H1 (cell line): Measurements from ENCODE around the gene CMIP. TPM values are rescaled to one million over a fixed set of nuclear protein-coding genes. Genes with fewer than 3 reads are reported as not detected.
A peak's percentile ranks its signal among the peaks of the same experiment; 100 is the strongest.

Experiments
- CTCF ChIA-PET: fragments of 300-600 bp; sonication (Branson Sonifier 250); formaldehyde crosslinking; loops from one replicate; lab custom pipeline; 2021; ENCODE audit not compliant: partially characterized antibody; lab: Charles Lee
- POLR2A ChIA-PET: fragments of 300-600 bp; sonication (Branson Sonifier 250); formaldehyde crosslinking; loops from one replicate; lab custom pipeline; 2021; ENCODE audit warnings: inconsistent platforms; ENCODE audit not compliant: partially characterized antibody; lab: Charles Lee
- DNase-seq, 2 experiments: peaks; one replicate each; pipeline versions ENCODE4 v3.0.0 to v3.0.0-alpha.2; 2010 to 2022; ENCODE audit warnings: low spot score in 2 of 2, low read depth in 1 of 2, mixed read lengths in 1 of 2
- FAIRE-seq: peaks from 2 replicates; lab custom pipeline; 2011; peaks lifted over from hg19 to GRCh38; lab: Jason Lieb, UNC
- H2AFZ ChIP-seq: 2 replicates; pipeline ENCODE4 v1.8.1; 2012; ENCODE audit warnings: low read length, inconsistent platforms
- H2AK5ac ChIP-seq: 2 replicates; pipeline ENCODE4 v1.6.1; 2013; ENCODE audit warnings: low read depth, low read length
- H2BK120ac ChIP-seq: replicated peaks from 2 replicates; pipeline ENCODE3; 2013; ENCODE audit warnings: low read depth, low read length, inconsistent platforms
- H2BK12ac ChIP-seq: 2 replicates; pipeline ENCODE4 v1.6.1; 2013; ENCODE audit warnings: low read depth, low read length
- H2BK15ac ChIP-seq: 2 replicates; pipeline ENCODE4 v1.6.1; 2013; ENCODE audit warnings: low read length
- H2BK20ac ChIP-seq: 2 replicates; pipeline ENCODE4 v1.6.1; 2013; ENCODE audit warnings: low read length
- H2BK5ac ChIP-seq: 2 replicates; pipeline ENCODE4 v1.6.1; 2013; ENCODE audit warnings: low read depth, low read length
- H3K14ac ChIP-seq: 2 replicates; pipeline ENCODE4 v1.6.1; 2013; ENCODE audit warnings: inconsistent platforms; ENCODE audit not compliant: insufficient read length
- H3K18ac ChIP-seq: 2 replicates; pipeline ENCODE4 v1.6.1; 2013; ENCODE audit warnings: low read length; ENCODE audit errors: extremely low read depth
- H3K23ac ChIP-seq: 2 replicates; pipeline ENCODE4 v1.6.1; 2013; ENCODE audit warnings: inconsistent platforms; ENCODE audit not compliant: insufficient read length
- H3K23me2 ChIP-seq: 2 replicates; pipeline ENCODE4 v1.6.1; 2013; ENCODE audit warnings: low read depth, low read length
- H3K27ac ChIP-seq: 2 replicates; pipeline ENCODE4 v1.6.1; 2011; ENCODE audit warnings: low read depth, low read length, inconsistent platforms
- H3K27me3 ChIP-seq, 4 experiments: replicated peaks in 1 of 4; 1 replicate in 1 of 4; 2 replicates in 3 of 4; pipeline versions ENCODE4 v1.6.1 to v1.8.1; 2011 to 2013; ENCODE audit warnings: low read length in 3 of 4, mild to moderate bottlenecking in 3 of 4, inconsistent platforms in 2 of 4, mixed read lengths in 2 of 4, moderate library complexity in 1 of 4; ENCODE audit not compliant: control insufficient read depth in 3 of 4, insufficient read depth in 3 of 4; ENCODE audit errors: extremely low read depth in 1 of 4
- H3K36me3 ChIP-seq, 4 experiments: 2 replicates each; pipeline versions ENCODE4 v1.6.1 to v1.8.1; 2011 to 2013; ENCODE audit warnings: mild to moderate bottlenecking in 4 of 4, low read length in 3 of 4, moderate library complexity in 2 of 4, control low read depth in 1 of 4, inconsistent platforms in 1 of 4; ENCODE audit not compliant: insufficient read depth in 4 of 4, control insufficient read depth in 2 of 4
- H3K4ac ChIP-seq: replicated peaks from 2 replicates; pipeline ENCODE3; 2013; ENCODE audit warnings: low read length, low read depth, mixed read lengths, inconsistent platforms; ENCODE audit not compliant: insufficient read length
- H3K4me1 ChIP-seq, 4 experiments: replicated peaks in 1 of 4; 1 replicate in 1 of 4; 2 replicates in 3 of 4; pipeline versions ENCODE4 v1.6.1 to v1.8.1; 2011 to 2013; ENCODE audit warnings: low read length in 3 of 4, inconsistent platforms in 2 of 4, mixed read lengths in 1 of 4; ENCODE audit not compliant: insufficient read depth in 4 of 4, control insufficient read depth in 3 of 4
- H3K4me2 ChIP-seq, 2 experiments: 2 replicates each; pipeline versions ENCODE4 v1.6.1 to v1.8.1; 2011 to 2013; ENCODE audit warnings: low read depth in 2 of 2, low read length in 2 of 2, control low read depth in 1 of 2, inconsistent platforms in 1 of 2, mild to moderate bottlenecking in 1 of 2; ENCODE audit not compliant: insufficient read depth in 1 of 2
- H3K4me3 ChIP-seq, 4 experiments: fragments of 200-600, 300-600 bp in 1 of 4; sonication (generic), shearing (Covaris generic), sonication (Bioruptor Twin) in 1 of 4; 2 replicates each; pipeline versions ENCODE4 v1.5.1 to v1.8.1; 2011 to 2016; ENCODE audit warnings: low read length in 4 of 4, low read depth in 3 of 4, control low read depth in 2 of 4, inconsistent platforms in 2 of 4, mild to moderate bottlenecking in 2 of 4, mixed read lengths in 1 of 4, moderate library complexity in 1 of 4; ENCODE audit not compliant: insufficient read depth in 2 of 4; ENCODE audit errors: extremely low read depth in 1 of 4
- H3K56ac ChIP-seq: replicated peaks from 2 replicates; pipeline ENCODE3; 2013; ENCODE audit warnings: low read depth, mild to moderate bottlenecking, mixed read lengths, low read length, inconsistent platforms; ENCODE audit not compliant: insufficient read length
- H3K79me1 ChIP-seq: 2 replicates; pipeline ENCODE4 v1.6.1; 2013; ENCODE audit warnings: low read depth, low read length, control low read depth
- H3K79me2 ChIP-seq, 2 experiments: 2 replicates each; pipeline versions ENCODE4 v1.6.1 to v1.8.1; 2012 to 2013; ENCODE audit warnings: low read length in 2 of 2, mild to moderate bottlenecking in 2 of 2, inconsistent platforms in 1 of 2; ENCODE audit not compliant: insufficient read depth in 2 of 2, control insufficient read depth in 1 of 2
- H3K9ac ChIP-seq, 4 experiments: replicated peaks in 1 of 4; 1 replicate in 1 of 4; 2 replicates in 3 of 4; pipeline versions ENCODE4 v1.6.1 to v1.8.1; 2011 to 2013; ENCODE audit warnings: low read depth in 3 of 4, low read length in 3 of 4, control low read depth in 2 of 4, mild to moderate bottlenecking in 2 of 4, moderate library complexity in 2 of 4, inconsistent platforms in 1 of 4; ENCODE audit errors: extremely low read depth in 1 of 4
- H3K9me3 ChIP-seq, 2 experiments: 2 replicates each; pipeline versions ENCODE4 v1.6.1 to v1.8.1; 2012 to 2013; ENCODE audit warnings: mild to moderate bottlenecking in 2 of 2, moderate library complexity in 2 of 2, control low read depth in 1 of 2, inconsistent platforms in 1 of 2, low read depth in 1 of 2, low read length in 1 of 2, mixed read lengths in 1 of 2; ENCODE audit not compliant: insufficient read depth in 2 of 2
- H4K20me1 ChIP-seq, 2 experiments: replicated peaks in 1 of 2; 2 replicates each; pipeline versions ENCODE3 to v1.8.1; 2011 to 2013; ENCODE audit warnings: inconsistent platforms in 2 of 2, low read length in 2 of 2, mild to moderate bottlenecking in 1 of 2; ENCODE audit not compliant: insufficient read depth in 2 of 2, control insufficient read depth in 1 of 2
- H4K5ac ChIP-seq: 2 replicates; pipeline ENCODE4 v1.6.1; 2013; ENCODE audit warnings: low read length, low read depth, mixed read lengths, inconsistent platforms; ENCODE audit not compliant: insufficient read length
- H4K8ac ChIP-seq: 2 replicates; pipeline ENCODE4 v1.8.0; 2013; ENCODE audit warnings: mild to moderate bottlenecking, moderate library complexity, low read length, inconsistent platforms; ENCODE audit not compliant: insufficient read depth; ENCODE audit errors: extremely low read depth
- H4K91ac ChIP-seq: replicated peaks from 2 replicates; pipeline ENCODE3; 2013; ENCODE audit warnings: low read length, mixed read lengths, inconsistent platforms; ENCODE audit not compliant: insufficient read length
- GTF2F1 ChIP-seq: IDR thresholded peaks from 2 replicates; pipeline ENCODE4 v1.6.1; 2012; ENCODE audit warnings: low read depth, low read length, improper control_type of control experiment, borderline replicate concordance
- HDAC2 ChIP-seq, 2 experiments: fragments of 300-600 bp in 1 of 2; sonication (generic) in 1 of 2; IDR thresholded peaks; 2 replicates each; pipeline ENCODE4 v1.6.1; 2011 to 2012; ENCODE audit warnings: low read depth in 2 of 2, low read length in 2 of 2, mild to moderate bottlenecking in 2 of 2, moderate library complexity in 2 of 2, borderline replicate concordance in 1 of 2, inconsistent platforms in 1 of 2
- JUND ChIP-seq: IDR thresholded peaks from 2 replicates; pipeline ENCODE4 v1.6.1; 2011; ENCODE audit warnings: mild to moderate bottlenecking, improper control_type of control experiment, low read length
- MAFK ChIP-seq: IDR thresholded peaks from 2 replicates; pipeline ENCODE4 v1.6.1; 2012; ENCODE audit warnings: low read depth, mild to moderate bottlenecking, improper control_type of control experiment, low read length
- POU5F1 ChIP-seq: IDR thresholded peaks from 2 replicates; pipeline ENCODE4 v1.6.1; 2011; ENCODE audit warnings: low read depth, mild to moderate bottlenecking, low read length, moderate library complexity
- SP4 ChIP-seq: IDR thresholded peaks from 2 replicates; pipeline ENCODE4 v1.6.1; 2012; ENCODE audit warnings: low read length, inconsistent platforms
- TEAD4 ChIP-seq: IDR thresholded peaks from 2 replicates; pipeline ENCODE4 v1.6.1; 2012; ENCODE audit warnings: low read depth, low read length, inconsistent platforms, mixed read lengths
- YY1 ChIP-seq: IDR thresholded peaks from 2 replicates; pipeline ENCODE4 v1.6.1; 2011; ENCODE audit warnings: low read depth, mild to moderate bottlenecking, low read length
- ZNF274 ChIP-seq: IDR thresholded peaks from 2 replicates; pipeline ENCODE4 v1.7.0; 2012; ENCODE audit warnings: low read length, borderline replicate concordance; ENCODE audit errors: extremely low read depth
- WGBS, 2 experiments: shearing (Covaris generic) in 1 of 2; methylation state at CpG; one replicate each; pipeline versions ENCODE4 v1.1.6 to v1.1.7; 2013 to 2015; ENCODE audit warnings: low lambda C conversion rate in 2 of 2, mixed read lengths in 2 of 2, inconsistent platforms in 1 of 2, low coverage in 1 of 2, missing lambda C conversion rate in 1 of 2; ENCODE audit not compliant: insufficient replicate concordance in 2 of 2, insufficient coverage in 1 of 2, insufficient read length in 1 of 2; ENCODE audit errors: extremely low coverage in 1 of 2, missing lambda C conversion rate in 1 of 2; 5-methylcytosine and 5-hydroxymethylcytosine counted together
- polyA plus RNA-seq, 7 experiments: library from polyadenylated mRNA; depleted of rRNA in 3 of 7; stranded (reverse) in 5 of 7; unstranded in 2 of 7; fragments of >200 nt in 5 of 7; fragments of 200-250 nt in 2 of 7; gene quantifications; 1 replicate in 5 of 7; 2 replicates in 1 of 7; 4 replicates in 1 of 7; pipeline versions ENCODE4 v1.2.1 to v1.2.3, GENCODE V29; 2011 to 2013; ENCODE audit warnings: missing spikeins in 2 of 7, mixed read lengths in 2 of 7
- total RNA-seq: library from RNA; stranded (reverse); fragmentation: NEBNext Ultra II Directional; extraction: Animal tissue kit (Norgen Biotek cat#: 25700); gene quantifications from 2 replicates; pipeline ENCODE4 v1.2.1, GENCODE V29; 2021
- TF ChIP-seq, protein P1 (sequence below), 3 experiments: IDR thresholded peaks; 1 replicate in 2 of 3; 2 replicates in 1 of 3; pipeline versions ENCODE4 v1.5.1 to v1.6.1; 2011; ENCODE audit warnings: low read length in 3 of 3, mild to moderate bottlenecking in 3 of 3, inconsistent platforms in 2 of 3, low read depth in 1 of 3, moderate library complexity in 1 of 3; ENCODE audit not compliant: insufficient read depth in 1 of 3; ENCODE audit errors: control extremely low read depth in 1 of 3

Gene CMIP
- total and polyA plus RNA-seq, 2 of the 8 experiments (the other 6 are each of a cell fraction or from before 2014, with no cell fraction given) = 7.9 to 53.2 TPM

- CTCF ChIA-PET = interaction anchor here (0.6 to 11.1 kb wide), 4 partner anchors 79 to 215 kb away, joined by 3 to 134 read pairs (median 4); no protein-coding TSS in a partner anchor
Observed at GRCh38 chr16:81618661-81619060, 174.1 kb downstream of the CMIP start.

More at GRCh38 chr16:81618661-81619060, 174.1 kb downstream of the CMIP start:
- H2BK5ac ChIP-seq = peak overlapping the region; percentile 48; the same call in 1 of the 2 replicates
- H2BK120ac ChIP-seq = no peak overlapping the region
- no peaks in the 10 kb centered on the region; a peak in 1 of 7 replicates for H3K27me3 ChIP-seq
- H4K91ac ChIP-seq = no peak overlapping the region
- H3K4me2 ChIP-seq = no peak overlapping the region
- WGBS, 2 experiments = 80% methylated on average over 11 of the region's 11 CpGs; no CpG with 5 or more reads in 1 of the 2 experiments
- H2BK15ac ChIP-seq = no peak overlapping the region
- H3K79me2 ChIP-seq = peaks cover 11% of the 10 kb centered on the region in 2 experiments
- H3K23ac ChIP-seq = no peak overlapping the region
- H2BK20ac ChIP-seq = no peak overlapping the region
- peaks cover 15% of the 10 kb centered on the region for H3K79me1 ChIP-seq
- no peak for TF ChIP-seq GTF2F1
- TF ChIP-seq SP4 = no peak
- no peak for TF ChIP-seq TEAD4
- TF ChIP-seq, protein P1, sequence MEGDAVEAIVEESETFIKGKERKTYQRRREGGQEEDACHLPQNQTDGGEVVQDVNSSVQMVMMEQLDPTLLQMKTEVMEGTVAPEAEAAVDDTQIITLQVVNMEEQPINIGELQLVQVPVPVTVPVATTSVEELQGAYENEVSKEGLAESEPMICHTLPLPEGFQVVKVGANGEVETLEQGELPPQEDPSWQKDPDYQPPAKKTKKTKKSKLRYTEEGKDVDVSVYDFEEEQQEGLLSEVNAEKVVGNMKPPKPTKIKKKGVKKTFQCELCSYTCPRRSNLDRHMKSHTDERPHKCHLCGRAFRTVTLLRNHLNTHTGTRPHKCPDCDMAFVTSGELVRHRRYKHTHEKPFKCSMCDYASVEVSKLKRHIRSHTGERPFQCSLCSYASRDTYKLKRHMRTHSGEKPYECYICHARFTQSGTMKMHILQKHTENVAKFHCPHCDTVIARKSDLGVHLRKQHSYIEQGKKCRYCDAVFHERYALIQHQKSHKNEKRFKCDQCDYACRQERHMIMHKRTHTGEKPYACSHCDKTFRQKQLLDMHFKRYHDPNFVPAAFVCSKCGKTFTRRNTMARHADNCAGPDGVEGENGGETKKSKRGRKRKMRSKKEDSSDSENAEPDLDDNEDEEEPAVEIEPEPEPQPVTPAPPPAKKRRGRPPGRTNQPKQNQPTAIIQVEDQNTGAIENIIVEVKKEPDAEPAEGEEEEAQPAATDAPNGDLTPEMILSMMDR (IDR thresholded peaks at IDR 0.05; ENCODE audit: control extremely low read depth in 1 of 3, insufficient read depth in 1 of 3, low read depth in 1 of 3, low read length in 3 of 3) = no peak
- no peak for TF ChIP-seq JUND
- TF ChIP-seq HDAC2 (IDR thresholded peaks at IDR 0.05; ENCODE audit: borderline replicate concordance in 1 of 2, low read depth in 2 of 2, low read length in 2 of 2) = no peak
- no peak for TF ChIP-seq POU5F1
- TF ChIP-seq MAFK = no peak
- no peak for TF ChIP-seq ZNF274
- no peak for TF ChIP-seq YY1
- no peak overlapping the region for H3K56ac ChIP-seq
- peaks cover 0 to 14% (median 0%) of the 10 kb centered on the region in 4 experiments; a peak in 2 of 8 replicates for H3K36me3 ChIP-seq
- DNase-seq = no peak
- FAIRE-seq = no peak
- peaks cover 4 to 21% of the 10 kb centered on the region in 2 experiments for H4K20me1 ChIP-seq
- no peak overlapping the region for H3K4ac ChIP-seq
- no peak overlapping the region for H3K14ac ChIP-seq
- H3K27ac ChIP-seq = no peak overlapping the region; the same call in 1 of the 2 replicates
- POLR2A ChIA-PET = interaction anchor here (3.9 kb wide), 1 partner anchor 11 kb away, joined by 27 read pairs; no protein-coding TSS in a partner anchor
- H3K23me2 ChIP-seq = peaks cover 12% of the 10 kb centered on the region; the same call in 1 of the 2 replicates
- H2BK12ac ChIP-seq = no peak overlapping the region
- H2AK5ac ChIP-seq = no peak overlapping the region
- H2AFZ ChIP-seq = no peak overlapping the region
- H4K8ac ChIP-seq = no peak overlapping the region
- H3K4me1 ChIP-seq = peaks cover 0 to 5% (median 2%) of the 10 kb centered on the region in 4 experiments; a peak in 3 of 7 replicates
- H3K18ac ChIP-seq = no peak overlapping the region
- H3K4me3 ChIP-seq = no peak overlapping the region
- H3K9me3 ChIP-seq = no peaks in the 10 kb centered on the region
- H3K9ac ChIP-seq = no peak overlapping the region
- no peak overlapping the region for H4K5ac ChIP-seq
